SU-DHL-6 (cell line): ENCODE results near the gene PHACTR3.

Experiments used
- CTCF ChIP-seq: fragments of 200-600 bp; sonication (generic); IDR thresholded peaks from one replicate; pipeline ENCODE4 v1.5.1; 2017; ENCODE audit warnings: antibody characterized with exemption, mild to moderate bottlenecking, low read length, moderate library complexity; ENCODE audit not compliant: insufficient read depth, poor library complexity, severe bottlenecking
- EZH2phosphoT487 ChIP-seq: fragments of 200-600 bp; sonication (generic), shearing (Covaris generic); conservative IDR thresholded peaks from 2 replicates; pipeline ENCODE4 v1.6.1; 2018; ENCODE audit warnings: mild to moderate bottlenecking, antibody characterized with exemption, low read length, moderate library complexity, mixed read lengths

- TF ChIP-seq CTCF (no peak), EZH2phosphoT487 (no peak)
Observed at GRCh38 chr20:59819496-59820203, 215.3 kb downstream of the PHACTR3 start.
